T47D (cell line): ENCODE data around the gene P4HB.

Experiments
- DNase-seq, 2 experiments: peaks; one replicate each; pipeline versions ENCODE4 v3.0.0 to v3.0.0-alpha.2; 2011 to 2012; ENCODE audit warnings: low read depth in 1 of 2, low spot score in 1 of 2
- JUND ChIP-seq: IDR thresholded peaks from 2 replicates; pipeline ENCODE4 v1.6.1; 2012; ENCODE audit warnings: low read depth
- in situ Hi-C: cut with HindIII; loops from 2 replicates; pipeline ENCODE4 v1.10.0; 2016; ENCODE audit warnings: low sequenced_read_pairs, low pct_unique_long_range_greater_than_20kb

P4HB gene

DNA sequence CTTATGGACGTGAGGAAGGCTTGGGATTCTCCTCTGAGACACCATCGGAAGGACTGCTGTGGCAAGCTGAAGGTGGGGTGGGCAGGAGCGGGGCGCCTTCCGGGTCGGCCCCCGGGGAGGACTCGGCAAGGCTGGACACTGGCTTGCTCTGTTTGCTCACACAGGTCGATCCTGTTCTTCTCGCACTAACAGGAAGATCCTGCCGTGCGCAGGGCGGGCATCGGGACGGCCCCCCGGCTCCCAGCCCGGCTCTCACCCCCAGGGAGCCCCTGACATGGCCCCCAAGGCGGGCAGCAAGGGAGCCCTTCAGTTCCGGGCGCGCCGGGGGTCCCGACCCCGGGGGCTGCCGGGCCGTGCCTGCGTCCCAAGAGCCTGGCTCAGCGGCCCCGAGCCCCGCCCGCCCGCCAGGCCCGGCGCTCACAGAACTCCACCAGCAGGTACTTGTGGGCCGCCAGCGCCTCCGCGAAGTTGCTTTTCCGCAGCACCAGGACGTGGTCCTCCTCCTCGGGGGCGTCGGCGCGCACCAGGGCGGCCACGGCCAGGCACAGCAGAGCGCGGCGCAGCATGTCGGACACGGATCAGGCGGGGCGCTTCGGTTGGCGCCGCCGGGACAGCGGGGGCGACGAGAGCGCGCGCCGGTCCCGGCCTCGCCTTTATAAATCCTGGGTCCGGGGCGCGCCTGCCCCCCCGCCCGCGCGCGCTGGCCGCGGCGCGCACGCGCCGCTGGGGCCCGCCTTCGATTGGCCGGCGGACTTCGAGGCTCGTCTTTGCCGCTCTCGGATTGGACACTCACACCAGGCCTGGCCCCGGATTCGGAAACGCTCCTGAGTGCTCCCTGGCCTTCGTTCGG lies at the start of gene P4HB:
P4HB (minus strand) TSS at position 630 of the 850 bp plus-strand sequence; CDS start at position 566, 64 bp downstream.
- in situ Hi-C loops: no loop called here
- DNase-seq: peak in 1 of 2 experiments; percentile 75
- no peak for TF ChIP-seq JUND

DNA sequence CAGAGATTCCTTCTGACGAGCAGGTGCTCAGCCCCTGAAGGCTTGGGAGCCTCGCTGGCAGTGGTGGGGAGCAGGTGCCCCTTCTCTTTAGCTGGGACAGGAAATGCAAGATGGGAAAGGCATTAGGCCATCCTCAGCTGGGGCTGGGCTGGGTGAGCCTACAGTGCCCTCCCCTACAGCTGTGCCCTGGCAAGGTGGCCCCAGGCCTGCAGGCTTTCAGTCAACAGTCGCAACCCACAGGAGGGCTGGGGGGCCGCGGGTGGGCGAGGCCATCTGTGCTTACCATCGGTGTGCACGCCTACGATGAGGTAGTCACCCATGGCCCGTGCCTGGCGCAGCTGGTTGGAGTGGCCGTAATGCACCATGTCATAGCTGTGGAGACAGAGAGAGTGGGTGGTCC lies 48.9 kb upstream of the P4HB start:
- no peak for TF ChIP-seq JUND

GRCh38 chr17:81908793-81909192 lies 48.5 kb upstream of the P4HB start:
- no peak for TF ChIP-seq JUND
- in situ Hi-C loops: no loop called here
- DNase-seq: no peak

More for the DNA sequence above, 48.9 kb upstream of the P4HB start:
- no peak for DNase-seq
- in situ Hi-C loops: no loop called here

GRCh38 chr17:81907219-81908145 lies 47.1 kb upstream of the P4HB start:
- TF ChIP-seq JUND: no peak
- in situ Hi-C loops: no loop called here
- DNase-seq: no peak

GRCh38 chr17:81906476-81907218 lies 46.3 kb upstream of the P4HB start:
- no peak for TF ChIP-seq JUND
- in situ Hi-C loops: no loop called here
- peak in 1 of 2 experiments; percentile 45 for DNase-seq

- in situ Hi-C loops: no loop called here
- no peak for TF ChIP-seq JUND
- DNase-seq: no peak
Observed at GRCh38 chr17:81905993-81906392, 45.7 kb upstream of the P4HB start.

DNA sequence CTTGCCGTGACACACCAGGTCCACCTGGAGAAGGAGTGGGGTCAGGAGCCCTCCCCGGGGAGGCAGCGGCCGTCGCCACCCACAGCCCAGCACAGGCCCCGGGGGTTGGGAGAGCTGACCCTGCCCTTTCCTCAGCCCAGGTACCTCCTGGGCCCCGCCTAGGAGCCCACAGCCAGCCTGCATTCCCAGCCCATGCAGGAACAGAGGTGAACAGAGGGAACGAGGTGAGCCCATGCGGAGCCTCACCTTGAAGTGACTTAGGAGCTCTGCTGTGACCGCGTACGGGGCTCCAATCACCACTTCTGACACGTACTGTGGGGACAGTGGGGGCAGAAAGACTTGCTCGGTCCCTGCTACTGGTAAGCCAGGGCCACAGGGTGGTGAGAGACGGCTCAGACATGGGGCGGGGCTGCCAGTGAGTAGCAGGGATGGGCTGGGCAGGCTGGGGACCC lies 45.1 kb upstream of the P4HB start:
- in situ Hi-C loops: no loop called here
- DNase-seq: no peak
- no peak for TF ChIP-seq JUND

DNA sequence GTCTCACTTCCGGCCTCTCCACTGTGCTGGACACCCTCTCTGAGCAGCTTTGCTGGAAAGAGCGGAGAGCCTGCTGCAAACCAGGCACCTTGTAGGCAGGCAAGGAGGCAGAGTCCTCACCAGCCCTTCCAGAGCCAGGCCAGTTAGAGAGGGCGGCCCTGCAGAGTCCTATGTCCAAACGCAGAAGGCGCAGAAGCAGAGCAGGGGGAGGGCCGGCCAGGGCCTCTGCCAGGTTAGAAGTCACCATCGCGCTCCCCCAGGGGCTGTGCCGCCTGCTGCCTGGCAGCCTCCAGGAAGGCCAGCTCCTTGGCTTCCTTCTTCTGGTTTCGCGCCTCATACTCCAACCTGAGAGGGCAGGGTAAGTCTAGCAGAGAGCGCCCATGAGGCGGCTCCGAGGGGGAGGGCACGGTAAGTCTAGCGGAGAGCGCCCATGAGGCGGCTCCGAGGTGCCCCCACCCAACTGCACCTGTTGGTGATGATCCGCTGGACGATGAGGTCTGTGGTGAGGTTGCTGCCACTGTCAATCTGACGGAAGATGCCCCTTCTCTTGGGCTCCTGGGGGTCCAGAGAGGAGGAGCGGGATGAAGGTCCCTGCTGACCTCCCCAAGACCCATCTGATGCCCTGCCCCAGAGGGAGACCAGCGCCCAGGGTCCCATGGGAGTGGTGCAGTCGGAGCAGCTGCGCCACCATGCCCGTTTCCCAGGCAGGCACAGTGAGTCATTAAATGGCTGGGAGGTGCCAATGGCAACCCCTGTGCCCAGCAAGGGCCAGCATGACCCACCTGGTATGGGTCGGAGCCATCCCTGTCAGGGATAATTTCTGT lies 44.5 kb upstream of the P4HB start:
- TF ChIP-seq JUND: no peak
- in situ Hi-C loops: no loop called here
- DNase-seq: no peak

GRCh38 chr17:81903896-81904599 lies 43.7 kb upstream of the P4HB start:
- in situ Hi-C loops: no loop called here
- no peak for DNase-seq
- no peak for TF ChIP-seq JUND

DNA sequence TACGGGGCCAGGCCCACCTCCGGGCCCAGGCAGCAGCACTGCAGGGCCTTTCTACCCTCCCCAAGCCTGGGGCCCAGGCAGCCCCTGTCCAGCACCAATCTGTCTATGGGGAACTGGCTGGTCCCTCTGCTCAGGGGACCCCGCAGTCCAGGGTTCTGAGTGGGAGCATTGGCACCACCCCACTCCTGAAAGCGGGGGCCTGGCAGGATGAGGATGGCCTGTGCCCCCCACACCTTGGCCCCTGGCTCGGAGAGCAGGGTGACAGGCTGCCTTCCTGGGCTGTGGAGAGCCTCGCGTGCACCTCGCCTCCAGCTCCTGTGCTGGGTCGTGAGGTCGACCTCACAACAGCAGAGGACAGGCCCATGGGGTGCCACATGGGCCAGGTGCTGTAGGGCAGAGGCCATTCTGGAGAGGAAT lies 43.1 kb upstream of the P4HB start:
- no peak for TF ChIP-seq JUND
- in situ Hi-C loops: no loop called here
- no peak for DNase-seq
